GM19023 (cell line): ENCODE data around the gene ZNF689.
A peak's percentile ranks its signal among the peaks of the same experiment; 100 is the strongest.
"Not testable (repeated sequence)": the region's sequence is repeated elsewhere in the genome, so short reads cannot be mapped to it uniquely, and the experiment has no call there.

ENCODE experiments used
- ATAC-seq: cut with Tn5 transposase; IDR thresholded peaks from one replicate; pipeline ENCODE4 v1.9.1; 2021; ENCODE audit warnings: mild to moderate bottlenecking, moderate library complexity; ENCODE audit not compliant: unreplicated experiment

Gene ZNF689

GRCh38 chr16:30601966-30602365, 8.2 kb downstream of the ZNF689 start:
- ATAC-seq = no peak

- no peak for ATAC-seq
These were observed 9.3 kb downstream of the ZNF689 start for GRCh38 chr16:30600929-30601328.

- no peak for ATAC-seq
These were observed 10.0 kb downstream of the ZNF689 start for GRCh38 chr16:30600215-30600614.

- no peak for ATAC-seq
These were observed 17.3 kb downstream of the ZNF689 start for GRCh38 chr16:30592871-30593270.

- not testable (repeated sequence) for ATAC-seq
These were observed 19.3 kb downstream of the ZNF689 start for GRCh38 chr16:30590869-30591268.

GRCh38 chr16:30589582-30589981, 20.6 kb downstream of the ZNF689 start:
- not testable (repeated sequence) for ATAC-seq

GRCh38 chr16:30588651-30589050, 21.5 kb downstream of the ZNF689 start:
- no peak for ATAC-seq

- ATAC-seq = peak; percentile 90
These were observed 24.6 kb downstream of the ZNF689 start, which contains the start of gene ZNF785 for GRCh38 chr16:30585400-30586191. Gene ZNF785, minus strand, starts transcription at chr16:30585697. Its CDS starts 86 bp downstream, at chr16:30585611.

GRCh38 chr16:30585022-30585399, 25.2 kb downstream of the ZNF689 start:
- ATAC-seq = peak; percentile 30

- ATAC-seq = no peak
These were observed 27.4 kb downstream of the ZNF689 start for GRCh38 chr16:30582611-30583340.

GRCh38 chr16:30581457-30581856, 28.7 kb downstream of the ZNF689 start:
- ATAC-seq = no peak

GRCh38 chr16:30574678-30575077, 35.5 kb downstream of the ZNF689 start:
- ATAC-seq = no peak

GRCh38 chr16:30571445-30572322, 38.5 kb downstream of the ZNF689 start, which contains the start of gene ZNF688:
Gene ZNF688, minus strand, starts transcription at chr16:30571714. Its CDS starts 85 bp downstream, at chr16:30571629.
- peak; percentile 77 for ATAC-seq

- ATAC-seq = no peak
These were observed 39.3 kb downstream of the ZNF689 start for GRCh38 chr16:30570636-30571444.

GRCh38 chr16:30569746-30570635, 40.2 kb downstream of the ZNF689 start:
- no peak for ATAC-seq

GRCh38 chr16:30569281-30569680, 40.9 kb downstream of the ZNF689 start:
- ATAC-seq = no peak

- ATAC-seq = no peak
These were observed 42.1 kb downstream of the ZNF689 start for GRCh38 chr16:30567991-30568638.

- no peak for ATAC-seq
These were observed 42.8 kb downstream of the ZNF689 start for GRCh38 chr16:30567160-30567990.
